NCI-H2107 treated with DMSO at 0.1 percent for 48 hours (cell line): ENCODE measurements around the gene MACO1.

Experiments used
- DNase-seq: peaks from one replicate; lab custom pipeline; 2025; ENCODE audit not compliant: unreplicated experiment; lab: John Stamatoyannopoulos, UW

The MACO1 gene

DNA sequence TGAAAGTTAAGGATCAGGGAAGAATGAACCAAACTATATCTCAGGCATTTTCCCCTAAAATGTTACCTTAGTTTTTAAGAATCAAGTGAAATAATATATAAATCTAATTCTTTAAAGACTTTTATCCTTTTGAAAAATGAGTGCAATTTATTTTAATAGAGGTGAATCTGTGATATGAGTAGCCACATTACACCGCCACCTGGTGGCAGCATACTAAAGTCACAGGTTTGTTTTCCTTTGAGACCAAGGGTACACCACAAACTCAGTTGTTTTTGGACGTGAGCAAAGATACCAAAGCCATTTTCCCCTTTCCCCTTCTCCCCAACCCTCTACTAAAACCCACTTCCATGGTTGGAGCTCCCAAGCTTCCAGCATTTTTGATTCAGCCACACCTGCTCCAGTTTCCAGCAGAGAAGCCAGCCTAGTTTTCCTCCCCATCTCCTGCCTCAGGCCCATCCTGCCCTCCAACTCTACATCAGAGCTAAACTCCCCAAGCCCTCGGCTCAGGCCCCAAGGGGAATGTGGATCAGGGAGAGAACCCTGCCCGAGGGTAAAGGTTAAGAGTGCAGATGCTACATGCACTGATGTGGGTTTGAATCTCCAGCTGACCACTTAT lies 89.9 kb downstream of the MACO1 start:
- peak; percentile 62 for DNase-seq

DNA sequence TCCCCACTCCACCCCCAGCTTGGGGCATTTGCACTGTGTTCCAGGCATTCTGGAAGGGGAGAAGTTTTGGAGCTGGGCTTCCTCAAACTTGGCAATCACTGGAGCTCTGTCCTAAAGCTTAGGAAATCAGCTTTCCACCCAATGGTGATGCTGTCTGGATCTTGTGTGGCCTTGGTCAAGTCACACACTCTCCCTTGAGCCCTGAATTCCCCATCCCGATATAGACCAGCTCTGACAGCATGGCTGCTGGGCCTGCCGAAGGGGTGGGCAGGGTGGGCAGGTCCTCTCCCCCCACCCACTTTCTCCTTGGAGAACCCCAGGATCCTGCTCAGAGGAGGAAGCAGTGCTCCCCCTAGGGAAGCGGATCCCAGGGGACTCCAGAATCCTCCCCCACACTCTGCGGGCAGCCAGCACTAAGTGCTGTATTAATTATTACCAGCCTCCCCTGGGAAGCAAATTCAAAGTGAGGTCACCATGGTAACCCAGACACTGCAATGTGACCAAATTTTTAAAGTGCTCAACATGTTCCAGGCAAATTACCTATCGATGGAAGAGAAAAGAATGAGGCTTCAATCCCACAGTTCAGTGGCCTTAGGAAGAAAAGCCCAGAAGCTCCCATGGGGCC lies 91.4 kb downstream of the MACO1 start:
- peak; percentile 24 for DNase-seq

GRCh38 chr1:25523542-25523941 lies 92.8 kb downstream of the MACO1 start:
- DNase-seq: no peak

DNA sequence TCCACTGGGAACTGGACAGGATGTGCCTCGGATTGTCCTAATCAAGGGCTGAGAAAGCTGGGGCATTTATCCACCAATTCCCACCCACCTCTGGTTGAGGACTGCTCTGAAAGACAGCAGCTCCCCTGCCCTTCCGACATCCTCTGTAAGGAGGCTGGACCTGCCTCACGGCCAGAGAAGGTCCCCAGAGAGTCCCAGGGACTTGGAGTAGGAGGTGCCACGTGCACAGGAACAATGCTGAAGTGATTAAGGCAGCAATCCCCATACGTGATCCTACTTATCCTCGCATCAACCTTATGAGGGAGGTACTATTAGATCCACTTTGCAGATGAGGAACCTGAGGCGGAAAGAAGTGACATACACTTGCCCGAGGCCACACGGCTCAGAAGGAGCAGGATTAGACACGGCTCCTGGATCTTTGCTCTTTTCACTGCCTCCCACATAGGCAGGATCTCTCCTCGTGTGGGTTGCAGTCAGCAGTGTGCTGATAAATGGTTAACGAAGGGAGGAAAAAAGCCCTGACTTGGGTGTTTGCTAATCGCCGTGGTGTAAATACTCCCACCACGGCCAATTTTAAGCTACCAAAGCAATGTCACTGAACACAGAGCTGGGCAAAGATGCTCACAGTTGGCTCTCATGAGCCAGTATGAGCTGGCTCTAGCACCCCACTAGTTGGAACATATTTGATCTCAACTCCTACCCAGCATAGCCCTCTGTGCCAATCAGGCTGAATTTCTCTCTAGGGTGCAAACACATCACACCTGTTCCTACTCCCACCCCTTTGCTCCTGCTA lies 94.1 kb downstream of the MACO1 start:
- DNase-seq: no peak

GRCh38 chr1:25525361-25525688 lies 94.6 kb downstream of the MACO1 start:
- no peak for DNase-seq

DNA sequence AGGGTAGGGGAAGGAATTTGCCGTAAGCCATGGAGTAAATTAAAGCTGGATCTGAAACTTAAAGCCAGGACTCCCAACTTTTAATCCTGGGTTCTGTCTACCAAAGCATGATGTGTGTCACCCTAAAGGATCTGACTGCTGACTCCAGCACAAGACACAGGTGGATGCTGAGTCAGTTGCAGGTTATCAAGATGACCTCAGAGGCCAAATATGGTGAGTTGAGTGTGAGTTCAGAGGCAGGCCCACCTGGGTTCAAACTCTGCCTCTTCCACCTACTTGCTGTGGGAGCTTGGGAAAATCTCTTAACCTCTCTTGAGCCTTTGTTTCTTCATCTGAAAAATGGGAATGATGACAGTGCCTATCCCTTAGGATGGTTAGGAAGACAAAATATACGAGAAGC lies 96.1 kb downstream of the MACO1 start:
- DNase-seq: no peak

GRCh38 chr1:25527226-25527846 lies 96.6 kb downstream of the MACO1 start:
- no peak for DNase-seq

DNA sequence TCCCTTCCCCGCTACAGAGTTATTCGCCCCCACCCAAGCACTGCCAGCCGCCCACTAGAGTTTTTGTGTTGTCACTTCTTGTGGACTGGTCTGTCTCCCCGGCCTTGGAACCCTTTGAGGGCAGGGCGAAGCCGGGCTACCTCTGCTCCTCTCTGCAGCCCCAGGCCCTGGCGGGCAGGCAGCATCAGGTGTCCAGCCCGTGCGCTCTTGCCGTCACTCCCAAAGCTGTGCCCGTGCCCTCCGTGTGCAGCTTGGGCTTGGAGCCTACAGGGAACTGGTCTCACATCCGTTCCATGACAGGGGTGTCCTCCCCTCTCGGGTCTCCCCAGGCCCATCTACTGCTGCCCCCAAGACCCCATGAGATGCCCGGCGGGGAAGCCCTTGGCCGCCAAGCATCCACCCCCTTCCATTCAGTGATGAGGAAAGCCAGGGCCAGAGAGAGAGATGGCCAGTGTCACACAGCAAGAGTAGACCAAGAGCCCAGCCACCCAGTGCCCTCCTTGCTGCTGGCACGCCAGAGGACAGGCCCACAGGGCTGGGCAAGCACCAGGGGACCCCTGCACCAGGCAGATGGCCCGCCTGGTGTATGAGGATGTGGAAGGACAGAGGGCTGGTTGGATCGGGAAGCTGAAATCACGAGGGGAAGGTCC lies 97.4 kb downstream of the MACO1 start:
- DNase-seq: no peak

GRCh38 chr1:25528881-25529517 lies 98.3 kb downstream of the MACO1 start:
- no peak for DNase-seq

DNA sequence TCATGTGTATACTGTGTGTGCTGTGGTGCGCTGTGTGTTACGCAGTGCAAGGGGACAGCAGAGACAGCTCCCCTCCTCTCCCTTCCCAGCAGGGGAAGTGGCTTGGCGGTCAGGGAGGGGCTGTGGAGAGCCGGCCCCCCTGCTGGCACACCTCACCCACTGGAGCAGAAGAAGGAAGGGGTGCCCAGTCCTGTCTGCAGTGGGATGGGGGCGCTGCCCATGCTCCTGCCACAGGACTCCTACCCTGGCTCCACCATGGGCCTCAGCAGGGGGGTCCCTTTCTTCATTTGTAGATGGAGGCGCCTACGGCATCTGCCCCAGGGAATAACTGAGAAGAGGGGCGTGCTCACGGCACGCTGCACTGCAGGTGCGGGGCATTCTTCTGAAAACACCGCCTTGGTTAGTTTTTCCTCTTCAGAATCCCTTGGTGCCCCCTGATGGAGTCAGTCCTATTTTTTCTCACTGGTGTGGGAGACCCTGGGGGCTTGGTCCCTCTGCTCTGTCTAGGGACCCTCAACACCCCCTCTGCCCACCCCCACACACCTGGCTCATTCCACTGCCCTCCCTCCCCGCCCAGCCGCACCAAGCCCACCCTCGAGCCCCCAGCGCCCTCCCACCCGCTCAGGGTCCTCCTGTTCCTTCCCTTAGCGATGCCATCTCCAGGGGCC lies 99.0 kb downstream of the MACO1 start:
- DNase-seq: no peak

DNA sequence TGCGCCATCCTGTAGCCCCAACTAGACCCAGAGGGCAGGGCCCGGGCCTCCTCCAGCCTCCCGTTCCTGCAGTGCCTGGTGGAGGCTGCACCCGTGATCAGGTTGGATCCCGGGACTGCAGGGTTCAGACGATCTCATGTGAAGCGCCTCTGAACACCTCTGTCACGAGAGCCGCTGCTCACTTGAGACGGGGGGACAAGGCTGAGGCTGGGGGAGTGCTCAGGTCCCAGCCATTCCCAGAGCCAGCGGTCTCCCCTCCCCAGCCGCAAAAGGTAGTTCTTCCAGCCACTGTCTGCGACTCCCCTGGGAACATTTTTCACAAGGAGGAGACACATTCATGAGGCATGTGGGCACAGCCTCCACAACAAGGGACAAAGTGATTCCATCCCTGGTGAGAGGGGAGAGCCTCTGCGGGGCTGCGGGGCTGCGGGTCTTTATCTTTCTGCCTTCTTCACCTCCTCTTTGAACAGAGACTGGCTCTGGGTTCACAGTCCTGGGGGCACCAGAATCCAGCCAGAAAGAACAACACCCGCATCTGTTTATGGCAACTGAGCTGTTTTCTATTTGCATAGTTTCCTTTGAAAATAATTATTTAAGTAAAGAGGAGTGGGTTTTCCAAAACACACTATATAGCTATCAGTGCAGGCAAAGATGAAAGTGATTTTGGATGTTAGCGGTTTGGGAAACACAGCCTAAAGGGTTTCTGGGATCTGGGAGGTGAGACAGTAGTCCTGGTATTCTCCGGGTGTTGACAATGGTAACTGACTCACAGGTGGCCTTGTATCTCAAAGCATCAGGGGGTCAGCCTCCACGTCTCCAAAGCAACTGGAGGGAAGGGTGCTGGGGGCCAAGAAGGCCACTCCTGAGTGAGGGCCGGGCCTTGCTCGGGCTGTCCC lies 99.7 kb downstream of the MACO1 start:
- DNase-seq: no peak

DNA sequence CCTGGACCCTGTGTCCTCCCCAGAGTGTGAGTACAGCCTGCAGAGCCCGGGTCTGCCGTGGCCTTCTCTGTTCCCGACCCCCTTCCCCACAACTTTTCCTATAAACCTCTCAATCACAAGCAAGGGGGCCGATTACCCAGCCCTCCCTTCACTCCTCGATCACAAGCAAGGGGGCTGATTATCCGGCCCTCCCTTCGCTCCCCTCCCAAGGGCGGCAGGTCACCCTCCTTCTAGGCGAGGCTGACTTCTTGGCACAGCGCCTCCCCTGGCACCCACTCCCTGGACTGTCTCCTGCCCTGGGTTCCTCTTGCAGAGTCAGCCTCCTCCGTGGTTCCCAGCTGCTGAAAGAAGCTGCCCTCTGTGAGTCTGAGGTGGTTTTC lies 100.4 kb downstream of the MACO1 start:
- no peak for DNase-seq

DNA sequence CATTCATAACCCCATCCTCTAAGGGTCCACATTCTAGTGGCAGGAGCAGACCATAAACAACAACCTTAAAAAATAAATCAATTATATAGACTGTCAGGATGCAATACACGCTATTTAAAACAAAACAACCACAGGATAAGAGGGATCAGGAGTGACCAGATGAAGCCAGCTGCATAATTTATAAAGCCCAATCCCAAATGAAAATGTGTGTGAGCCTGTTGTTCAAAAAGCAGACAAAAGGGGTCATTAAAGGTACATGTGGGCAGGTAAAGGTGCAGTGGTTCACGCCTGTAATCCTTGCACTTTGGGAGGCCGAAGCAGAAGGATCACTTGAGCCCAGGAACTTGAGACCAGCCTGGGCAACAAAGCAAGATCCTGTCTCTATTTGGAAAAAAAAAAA lies 102.3 kb downstream of the MACO1 start:
- DNase-seq: no peak

DNA sequence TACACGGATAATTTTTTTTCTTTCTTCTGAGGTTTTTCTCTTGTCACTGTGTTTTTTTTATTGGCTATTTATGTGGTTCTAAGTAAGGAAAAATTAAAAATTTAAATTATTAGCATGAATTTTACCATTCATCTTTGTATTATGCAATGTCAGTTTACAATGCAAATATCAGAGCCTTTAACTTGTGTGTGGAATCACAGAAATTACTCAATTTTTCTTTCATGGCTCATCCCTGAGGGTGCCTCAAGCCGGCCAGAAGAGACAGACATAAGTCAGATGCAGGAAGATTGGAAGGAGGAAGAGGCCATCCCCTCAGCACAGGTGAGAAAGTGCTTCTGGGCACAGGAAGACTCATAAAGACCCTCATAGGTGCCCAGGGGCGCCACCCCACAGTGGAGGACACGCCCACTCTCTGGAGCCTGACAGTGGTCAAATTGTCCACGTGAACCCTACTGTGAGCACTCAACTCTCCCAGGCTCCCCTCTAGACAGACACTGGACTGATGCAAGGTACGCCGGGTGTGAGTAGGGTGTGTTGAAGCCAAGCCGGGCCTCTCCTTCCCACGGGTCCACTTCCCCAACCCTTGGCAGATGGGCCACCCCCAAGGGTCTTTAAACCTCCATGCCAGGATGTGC lies 103.2 kb downstream of the MACO1 start:
- DNase-seq: no peak

GRCh38 chr1:25534410-25534788 lies 103.7 kb downstream of the MACO1 start:
- no peak for DNase-seq

- no peak for DNase-seq
Observed at GRCh38 chr1:25536124-25536523, 105.4 kb downstream of the MACO1 start.

DNA sequence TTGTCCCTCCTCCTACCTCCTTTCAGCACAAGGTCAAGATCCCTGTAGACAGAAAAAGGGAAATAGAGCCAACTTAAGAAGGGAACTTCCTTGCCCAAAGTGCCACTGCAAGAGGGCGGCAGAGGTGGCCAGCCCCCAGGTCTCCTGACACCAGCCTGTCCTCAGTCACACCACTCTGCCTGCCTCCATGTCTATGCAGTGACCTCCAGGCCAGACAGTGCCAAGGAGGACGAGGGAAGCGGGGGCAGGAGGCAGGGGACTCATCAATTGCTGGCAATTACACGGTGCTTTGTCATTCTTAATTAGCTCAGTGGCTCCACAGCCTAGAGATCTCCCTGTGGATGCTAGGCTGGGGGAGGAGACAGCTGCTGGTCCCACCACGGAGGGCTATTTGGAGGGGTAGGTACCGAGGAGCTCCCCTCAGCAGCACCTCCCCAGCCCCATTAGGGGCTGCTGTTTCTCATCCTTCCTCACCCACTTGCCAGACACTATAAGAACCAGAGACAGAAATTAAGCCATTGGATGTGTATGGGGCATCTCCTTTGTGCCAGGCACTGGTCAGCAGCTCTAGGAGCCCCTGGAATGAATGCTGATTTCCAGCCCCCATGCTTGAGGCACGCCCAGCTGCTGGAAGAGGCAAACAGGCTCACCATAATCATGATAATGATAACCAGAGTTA lies 106.6 kb downstream of the MACO1 start:
- DNase-seq: no peak

DNA sequence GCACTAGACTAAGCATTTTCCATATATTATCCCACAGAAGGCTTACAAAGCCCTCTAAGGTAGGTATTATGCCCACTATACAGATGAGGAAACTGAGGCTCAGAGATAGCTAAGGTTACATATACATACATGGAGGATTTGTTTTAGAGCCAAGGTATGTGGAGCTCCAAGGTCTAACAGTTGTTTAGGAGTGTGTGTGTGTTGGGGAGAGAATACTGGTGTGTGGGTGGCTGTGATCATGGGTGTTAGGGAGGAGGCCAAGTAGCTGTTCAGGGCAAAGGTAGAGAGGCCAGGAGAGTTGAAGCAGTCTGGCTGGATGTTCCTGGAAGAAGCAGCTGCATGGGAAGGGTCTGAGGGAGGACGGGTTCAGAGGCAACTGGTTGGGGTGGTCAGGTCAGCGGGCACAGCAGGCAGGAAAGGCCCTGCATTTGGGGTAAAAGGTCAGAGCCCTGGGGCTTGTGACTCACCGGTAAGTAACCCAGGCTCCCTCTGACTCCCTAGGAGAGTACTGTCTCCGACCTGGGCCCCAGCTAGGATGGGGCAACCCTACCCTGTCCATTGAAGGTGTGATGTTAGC lies 107.6 kb downstream of the MACO1 start:
- no peak for DNase-seq
